ENCODE results near the gene TXNDC2. TPM values are rescaled to one million over a fixed set of nuclear protein-coding genes. Genes with fewer than 3 reads are reported as not detected.
A peak's percentile ranks its signal among the peaks of the same experiment; 100 is the strongest.

Gene TXNDC2
- total and polyA plus RNA-seq, 2 experiments from 2014 or later: not detected

- Histone ChIP-seq H3K4me3 (peak within 1 kb of the TSS; percentile 81), H3F3A (ENCODE audit: insufficient read depth) (peaks cover 35% of the 10 kb centered on the region), H3K36me3 (ENCODE audit: low read depth) (no peaks in the 10 kb centered on the region), H3K9ac (peak within 1 kb of the TSS; percentile 94), H4K20me1 (ENCODE audit: insufficient read depth) (peaks cover 33% of the 10 kb centered on the region), H3K79me2 (ENCODE audit: insufficient read depth) (peaks cover 47% of the 10 kb centered on the region), H3K27me3 (replicated peaks; ENCODE audit: insufficient read depth) (no peaks in the 10 kb centered on the region), H3K9me3 (ENCODE audit: low read depth) (no peaks in the 10 kb centered on the region), H3K4me2 (ENCODE audit: unreplicated experiment) (peak within 1 kb of the TSS; percentile 85), H3K9me2 (ENCODE audit: insufficient read depth) (no peaks in the 10 kb centered on the region), H3K4me1 (ENCODE audit: insufficient read depth) (peaks cover 34% of the 10 kb centered on the region), H2AFZ (peak within 1 kb of the TSS; percentile 86), H3K27ac (peak within 1 kb of the TSS; percentile 93)
- WGBS, 2 experiments (ENCODE audit: low coverage in 1 of 2, low lambda C conversion rate in 2 of 2, missing lambda C conversion rate in 2 of 2): 0 to 1% methylated on average over 75 to 83 of the region's 87 CpGs
- peak; percentile 100 for DNase-seq
- in situ Hi-C loops (cut with MboI): no loop called here
- no peak for TF ChIP-seq EZH2phosphoT487 (IDR thresholded peaks at IDR 0.05; ENCODE audit: insufficient read depth, low read depth)
- TF ChIP-seq EZH2 (IDR thresholded peaks at IDR 0.05; ENCODE audit: insufficient read depth, poor library complexity, severe bottlenecking): no peak
Observed at GRCh38 chr18:9913526-9914333, 28.0 kb downstream of the TXNDC2 start, which contains the start of gene VAPA. Gene VAPA (plus strand): TSS chr18:9914016. CDS start chr18:9914257, 241 bp downstream.

DNA sequence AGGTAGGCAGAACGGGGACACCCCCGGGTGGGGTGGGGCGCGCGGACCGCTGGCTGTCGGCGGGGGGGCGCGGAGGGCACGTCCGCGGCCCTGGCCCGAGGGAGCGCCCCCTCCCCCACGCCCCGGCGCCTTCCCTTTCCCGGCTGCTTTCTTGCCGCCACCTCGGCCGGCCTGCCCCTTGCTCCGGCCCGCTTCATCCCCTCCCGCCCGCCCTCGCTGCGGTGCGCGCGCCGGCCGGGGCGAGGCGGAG, 28.5 kb downstream of the TXNDC2 start:
- no peak for DNase-seq
- H4K20me1 ChIP-seq (ENCODE audit: insufficient read depth): peaks cover 38% of the 10 kb centered on the region
- H3K4me1 ChIP-seq (ENCODE audit: insufficient read depth): peaks cover 39% of the 10 kb centered on the region
- H3K9me2 ChIP-seq (ENCODE audit: insufficient read depth): no peaks in the 10 kb centered on the region
- H3K79me2 ChIP-seq (ENCODE audit: insufficient read depth): peaks cover 52% of the 10 kb centered on the region
- no peaks in the 10 kb centered on the region for H3K36me3 ChIP-seq (ENCODE audit: low read depth)
- in situ Hi-C loops (cut with MboI): no loop called here
- TF ChIP-seq EZH2phosphoT487 (IDR thresholded peaks at IDR 0.05; ENCODE audit: insufficient read depth, low read depth): no peak
- no peak for TF ChIP-seq EZH2 (IDR thresholded peaks at IDR 0.05; ENCODE audit: insufficient read depth, poor library complexity, severe bottlenecking)
- H3K27ac ChIP-seq: peak overlapping the region; percentile 93
- peak overlapping the region; percentile 81 for H3K4me3 ChIP-seq
- H3K4me2 ChIP-seq (ENCODE audit: unreplicated experiment): no peak overlapping the region
- H3K27me3 ChIP-seq (replicated peaks; ENCODE audit: insufficient read depth): no peaks in the 10 kb centered on the region
- 1% methylated on average over 27 of the region's 35 CpGs; no CpG with 5 or more reads in 1 of the 2 experiments for WGBS, 2 experiments (ENCODE audit: low coverage in 1 of 2, low lambda C conversion rate in 2 of 2, missing lambda C conversion rate in 2 of 2)
- peaks cover 38% of the 10 kb centered on the region for H3F3A ChIP-seq (ENCODE audit: insufficient read depth)
- H2AFZ ChIP-seq: peak overlapping the region; percentile 86
- no peaks in the 10 kb centered on the region for H3K9me3 ChIP-seq (ENCODE audit: low read depth)
- H3K9ac ChIP-seq: peak overlapping the region; percentile 94

DNA sequence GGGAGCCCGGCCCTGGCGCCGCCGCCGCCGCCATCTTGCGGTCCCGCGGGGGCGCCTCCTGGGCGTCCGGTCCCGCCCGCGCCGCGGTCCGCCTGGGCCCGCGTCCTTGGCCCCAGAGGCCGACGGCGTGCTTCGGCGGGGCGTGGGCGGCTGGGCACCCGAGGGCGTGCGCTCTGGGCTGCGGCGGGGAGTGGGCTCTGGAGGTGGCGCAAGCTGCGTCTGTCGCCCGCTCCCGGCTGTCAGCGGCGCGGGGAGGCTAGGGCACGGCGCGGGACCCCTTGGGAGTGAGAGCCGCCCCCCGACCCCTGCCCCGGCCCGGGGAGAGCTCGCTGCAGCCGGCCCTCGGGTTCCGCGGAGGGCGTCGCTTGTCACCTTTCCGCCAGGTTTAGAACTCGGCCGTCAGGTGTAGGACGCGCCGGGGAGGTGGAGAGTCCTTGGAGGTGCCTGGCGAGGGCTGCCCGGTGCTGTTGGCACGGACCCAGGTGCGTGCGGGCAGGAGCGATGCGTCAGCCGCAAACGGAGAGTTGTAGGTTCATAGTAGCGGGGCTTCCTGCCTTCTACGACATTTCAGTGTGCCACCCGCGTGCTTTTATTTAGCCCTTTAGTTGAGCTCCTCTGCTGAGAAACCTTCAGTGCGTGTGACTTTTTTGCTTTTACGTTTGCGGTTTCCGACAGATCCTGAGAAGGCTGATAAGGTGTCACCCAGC, 29.0 kb downstream of the TXNDC2 start:
- TF ChIP-seq EZH2phosphoT487 (IDR thresholded peaks at IDR 0.05; ENCODE audit: insufficient read depth, low read depth): no peak
- no peak for TF ChIP-seq EZH2 (IDR thresholded peaks at IDR 0.05; ENCODE audit: insufficient read depth, poor library complexity, severe bottlenecking)
- Histone ChIP-seq H2AFZ (no peak overlapping the region), H3K79me2 (ENCODE audit: insufficient read depth) (peaks cover 57% of the 10 kb centered on the region), H4K20me1 (ENCODE audit: insufficient read depth) (peaks cover 42% of the 10 kb centered on the region), H3F3A (ENCODE audit: insufficient read depth) (peaks cover 38% of the 10 kb centered on the region), H3K4me2 (ENCODE audit: unreplicated experiment) (peak overlapping the region; percentile 85), H3K27me3 (replicated peaks; ENCODE audit: insufficient read depth) (no peaks in the 10 kb centered on the region), H3K4me3 (peak overlapping the region; percentile 81), H3K9me3 (ENCODE audit: low read depth) (no peaks in the 10 kb centered on the region), H3K27ac (peak overlapping the region; percentile 93), H3K36me3 (ENCODE audit: low read depth) (no peaks in the 10 kb centered on the region), H3K9ac (peak overlapping the region; percentile 94), H3K4me1 (ENCODE audit: insufficient read depth) (peaks cover 39% of the 10 kb centered on the region), H3K9me2 (ENCODE audit: insufficient read depth) (no peaks in the 10 kb centered on the region)
- DNase-seq: peak; percentile 91
- WGBS, 2 experiments (ENCODE audit: low coverage in 1 of 2, low lambda C conversion rate in 2 of 2, missing lambda C conversion rate in 2 of 2): 2% methylated on average over 35 to 71 of the region's 77 CpGs
- in situ Hi-C loops (cut with MboI): no loop called here

GRCh38 chr18:9915291-9916076, 29.7 kb downstream of the TXNDC2 start:
- WGBS, 2 experiments (ENCODE audit: low coverage in 1 of 2, low lambda C conversion rate in 2 of 2, missing lambda C conversion rate in 2 of 2): 3% methylated on average over 5 of the region's 5 CpGs
- no peaks in the 10 kb centered on the region for H3K27me3 ChIP-seq (replicated peaks; ENCODE audit: insufficient read depth)
- H4K20me1 ChIP-seq (ENCODE audit: insufficient read depth): peaks cover 49% of the 10 kb centered on the region
- peaks cover 39% of the 10 kb centered on the region for H3K4me1 ChIP-seq (ENCODE audit: insufficient read depth)
- H3K9me2 ChIP-seq (ENCODE audit: insufficient read depth): no peaks in the 10 kb centered on the region
- H3K9ac ChIP-seq: peak overlapping the region; percentile 94
- peak; percentile 36 for DNase-seq
- no peak for TF ChIP-seq EZH2 (IDR thresholded peaks at IDR 0.05; ENCODE audit: insufficient read depth, poor library complexity, severe bottlenecking)
- TF ChIP-seq EZH2phosphoT487 (IDR thresholded peaks at IDR 0.05; ENCODE audit: insufficient read depth, low read depth): no peak
- peak overlapping the region; percentile 93 for H3K27ac ChIP-seq
- peaks cover 64% of the 10 kb centered on the region for H3K79me2 ChIP-seq (ENCODE audit: insufficient read depth)
- no peaks in the 10 kb centered on the region for H3K9me3 ChIP-seq (ENCODE audit: low read depth)
- no peaks in the 10 kb centered on the region for H3K36me3 ChIP-seq (ENCODE audit: low read depth)
- peak overlapping the region; percentile 81 for H3K4me3 ChIP-seq
- H3F3A ChIP-seq (ENCODE audit: insufficient read depth): peaks cover 38% of the 10 kb centered on the region
- H2AFZ ChIP-seq: no peak overlapping the region
- H3K4me2 ChIP-seq (ENCODE audit: unreplicated experiment): peak overlapping the region; percentile 85
- in situ Hi-C loops (cut with MboI): no loop called here
